Liver (tissue), 3 donors: ENCODE results near the gene GORAB.

ENCODE experiments used
- CTCF ChIP-seq: fragments of 150-350 bp; IDR thresholded peaks from 2 replicates; pipeline ENCODE4 v1.5.1; 2017; ENCODE audit warnings: improper control_type of control experiment, low read depth, low read length; ENCODE audit not compliant: missing input control
- EGR1 ChIP-seq, 2 donors: IDR thresholded peaks; 2 replicates each; pipeline ENCODE4 v1.6.1; 2016 to 2018; ENCODE audit warnings: antibody characterized with exemption in 2 of 2, low read depth in 2 of 2
- FOXA1 ChIP-seq: IDR thresholded peaks from 2 replicates; pipeline ENCODE4 v1.6.1; 2016; ENCODE audit warnings: antibody characterized with exemption
- GABPA ChIP-seq, 2 donors: IDR thresholded peaks in 1 of 2; conservative IDR thresholded peaks in 1 of 2; 2 replicates each; pipeline ENCODE4 v1.6.1; 2016; ENCODE audit warnings: antibody characterized with exemption in 2 of 2, mild to moderate bottlenecking in 1 of 2, moderate library complexity in 1 of 2
- HNF4A ChIP-seq, 2 donors: conservative IDR thresholded peaks; 2 replicates each; pipeline ENCODE4 v1.6.1; 2016; ENCODE audit warnings: antibody characterized with exemption in 2 of 2, mild to moderate bottlenecking in 2 of 2
- MAX ChIP-seq: IDR thresholded peaks from 2 replicates; pipeline ENCODE4 v1.6.1; 2016; ENCODE audit warnings: antibody characterized with exemption
- SP1 ChIP-seq: IDR thresholded peaks from 2 replicates; pipeline ENCODE4 v1.6.1; 2018; ENCODE audit warnings: antibody characterized with exemption, mild to moderate bottlenecking
- TAF1 ChIP-seq: conservative IDR thresholded peaks from 2 replicates; pipeline ENCODE4 v1.6.1; 2016; ENCODE audit warnings: antibody characterized with exemption, mild to moderate bottlenecking
- YY1 ChIP-seq: IDR thresholded peaks from 2 replicates; pipeline ENCODE4 v1.6.1; 2016; ENCODE audit warnings: antibody characterized with exemption, mild to moderate bottlenecking
- TF ChIP-seq, protein P1 (sequence below): IDR thresholded peaks from 2 replicates; pipeline ENCODE4 v1.6.1; 2016; ENCODE audit warnings: antibody characterized with exemption
- TF ChIP-seq, protein P2 (sequence below): IDR thresholded peaks from 2 replicates; pipeline ENCODE4 v1.6.1; 2016; ENCODE audit warnings: antibody characterized with exemption, mild to moderate bottlenecking
- donor health status: healthy.
- donor health status: healthy.

- TF ChIP-seq, protein P1, sequence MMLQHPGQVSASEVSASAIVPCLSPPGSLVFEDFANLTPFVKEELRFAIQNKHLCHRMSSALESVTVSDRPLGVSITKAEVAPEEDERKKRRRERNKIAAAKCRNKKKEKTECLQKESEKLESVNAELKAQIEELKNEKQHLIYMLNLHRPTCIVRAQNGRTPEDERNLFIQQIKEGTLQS, result no peak
- no peak for TF ChIP-seq CTCF
- no peak for TF ChIP-seq GABPA (IDR thresholded peaks at IDR 0.05 in 1 of 2, conservative IDR thresholded peaks at IDR 0.05 in 1 of 2)
- no peak for TF ChIP-seq TAF1
- TF ChIP-seq, protein P2, sequence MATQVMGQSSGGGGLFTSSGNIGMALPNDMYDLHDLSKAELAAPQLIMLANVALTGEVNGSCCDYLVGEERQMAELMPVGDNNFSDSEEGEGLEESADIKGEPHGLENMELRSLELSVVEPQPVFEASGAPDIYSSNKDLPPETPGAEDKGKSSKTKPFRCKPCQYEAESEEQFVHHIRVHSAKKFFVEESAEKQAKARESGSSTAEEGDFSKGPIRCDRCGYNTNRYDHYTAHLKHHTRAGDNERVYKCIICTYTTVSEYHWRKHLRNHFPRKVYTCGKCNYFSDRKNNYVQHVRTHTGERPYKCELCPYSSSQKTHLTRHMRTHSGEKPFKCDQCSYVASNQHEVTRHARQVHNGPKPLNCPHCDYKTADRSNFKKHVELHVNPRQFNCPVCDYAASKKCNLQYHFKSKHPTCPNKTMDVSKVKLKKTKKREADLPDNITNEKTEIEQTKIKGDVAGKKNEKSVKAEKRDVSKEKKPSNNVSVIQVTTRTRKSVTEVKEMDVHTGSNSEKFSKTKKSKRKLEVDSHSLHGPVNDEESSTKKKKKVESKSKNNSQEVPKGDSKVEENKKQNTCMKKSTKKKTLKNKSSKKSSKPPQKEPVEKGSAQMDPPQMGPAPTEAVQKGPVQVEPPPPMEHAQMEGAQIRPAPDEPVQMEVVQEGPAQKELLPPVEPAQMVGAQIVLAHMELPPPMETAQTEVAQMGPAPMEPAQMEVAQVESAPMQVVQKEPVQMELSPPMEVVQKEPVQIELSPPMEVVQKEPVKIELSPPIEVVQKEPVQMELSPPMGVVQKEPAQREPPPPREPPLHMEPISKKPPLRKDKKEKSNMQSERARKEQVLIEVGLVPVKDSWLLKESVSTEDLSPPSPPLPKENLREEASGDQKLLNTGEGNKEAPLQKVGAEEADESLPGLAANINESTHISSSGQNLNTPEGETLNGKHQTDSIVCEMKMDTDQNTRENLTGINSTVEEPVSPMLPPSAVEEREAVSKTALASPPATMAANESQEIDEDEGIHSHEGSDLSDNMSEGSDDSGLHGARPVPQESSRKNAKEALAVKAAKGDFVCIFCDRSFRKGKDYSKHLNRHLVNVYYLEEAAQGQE, result no peak
- no peak for TF ChIP-seq MAX
- TF ChIP-seq EGR1 (IDR thresholded peaks at IDR 0.05; ENCODE audit: low read depth in 2 of 2), result no peak
- TF ChIP-seq SP1, result no peak
- TF ChIP-seq HNF4A (conservative IDR thresholded peaks at IDR 0.05), result no peak
- TF ChIP-seq YY1, result no peak
- no peak for TF ChIP-seq FOXA1
Measured at GRCh38 chr1:170513138-170513537, 18.8 kb upstream of the GORAB start.
